GM21576 (cell line): Measurements from ENCODE around the gene SNU13.
"Not testable (repeated sequence)": the region's sequence is repeated elsewhere in the genome, so short reads cannot be mapped to it uniquely, and the experiment has no call there.

Experiments used
- ATAC-seq: cut with Tn5 transposase; IDR thresholded peaks from one replicate; pipeline ENCODE4 v1.9.1; 2021; ENCODE audit warnings: mild to moderate bottlenecking, moderate library complexity; ENCODE audit not compliant: unreplicated experiment

SNU13 gene

DNA sequence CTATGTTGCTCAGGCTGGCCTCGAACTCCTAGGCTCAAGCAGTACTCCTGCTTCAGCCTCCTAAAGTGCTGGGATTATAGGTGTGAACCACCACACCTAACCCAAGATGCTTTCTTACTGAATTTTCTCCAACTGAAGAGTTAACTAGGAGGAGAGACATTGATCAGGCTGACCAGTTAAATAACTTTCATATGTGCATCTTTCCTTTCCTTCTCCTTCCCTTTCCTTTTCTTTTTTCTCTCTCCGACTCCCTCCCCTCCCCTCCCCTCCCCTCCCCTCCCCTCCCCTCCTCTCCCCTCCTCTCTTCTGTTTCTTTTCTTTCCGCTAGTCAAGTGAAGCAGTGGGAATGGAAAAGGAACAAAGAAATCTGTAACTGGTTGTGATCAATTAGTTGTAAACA, 40.9 kb downstream of the SNU13 start:
- no peak for ATAC-seq

GRCh38 chr22:41642331-41643110, 46.1 kb downstream of the SNU13 start:
- no peak for ATAC-seq

DNA sequence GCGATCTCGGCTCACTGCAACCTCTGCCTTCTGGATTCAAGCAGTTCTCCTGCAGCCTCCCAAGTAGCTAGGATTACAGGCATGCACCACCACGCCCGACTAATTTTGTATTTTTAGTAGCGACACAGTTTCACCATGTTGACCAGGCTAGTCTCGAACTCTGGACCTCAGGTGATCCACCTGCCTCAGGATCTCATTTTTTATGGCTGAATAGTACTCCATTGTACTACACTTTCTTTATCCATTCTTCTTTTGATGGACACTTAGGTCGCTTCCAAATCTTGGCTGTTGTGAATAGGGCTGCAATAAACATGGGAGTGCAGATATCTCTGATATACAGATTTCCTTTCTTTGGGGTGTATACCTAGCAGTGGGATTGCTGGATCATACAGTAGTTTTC, 46.8 kb downstream of the SNU13 start:
- no peak for ATAC-seq

DNA sequence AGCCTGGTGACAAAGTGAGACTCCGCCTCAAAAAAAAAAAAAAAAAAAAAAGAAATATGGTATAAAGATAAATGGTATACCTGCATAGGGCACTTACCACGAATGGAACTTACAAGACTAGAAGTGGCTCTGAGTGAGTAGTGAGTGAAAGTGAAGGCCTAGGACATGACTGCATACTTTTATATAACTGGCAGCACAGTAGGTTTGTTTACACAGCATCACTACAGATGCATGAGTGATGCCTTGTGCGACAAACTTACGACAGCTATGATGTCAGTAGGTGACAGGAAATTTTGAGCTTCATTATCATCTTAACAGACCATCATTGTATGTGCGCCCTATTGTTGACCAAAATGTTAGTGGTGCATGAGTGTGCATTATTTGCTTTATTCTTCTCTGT, 49.9 kb downstream of the SNU13 start:
- ATAC-seq = no peak

DNA sequence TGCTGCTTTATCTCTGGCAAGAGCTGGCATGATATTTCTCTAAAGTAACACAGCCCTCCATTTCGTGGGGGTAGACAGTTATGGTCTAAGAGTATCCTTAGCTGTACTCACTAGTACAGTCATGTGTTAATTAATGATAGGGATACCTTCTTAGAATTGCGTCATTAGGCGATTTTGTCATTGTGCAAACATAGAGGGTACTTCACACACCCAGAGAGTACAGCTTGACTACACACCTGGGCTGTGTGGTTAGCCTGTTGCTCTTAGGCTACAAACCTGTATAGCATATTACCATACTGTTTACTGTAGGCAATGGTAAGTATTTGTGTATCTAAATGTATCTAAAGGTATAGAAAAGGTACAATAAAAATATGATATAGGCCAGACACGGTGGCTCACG, 50.5 kb downstream of the SNU13 start:
- no peak for ATAC-seq

GRCh38 chr22:41637623-41638022, 51.0 kb downstream of the SNU13 start:
- not testable (repeated sequence) for ATAC-seq

GRCh38 chr22:41636467-41636866, 52.2 kb downstream of the SNU13 start:
- no peak for ATAC-seq

- ATAC-seq = not testable (repeated sequence)
These were observed 54.1 kb downstream of the SNU13 start for GRCh38 chr22:41634610-41635009.

GRCh38 chr22:41631615-41632014, 57.1 kb downstream of the SNU13 start:
- not testable (repeated sequence) for ATAC-seq

DNA sequence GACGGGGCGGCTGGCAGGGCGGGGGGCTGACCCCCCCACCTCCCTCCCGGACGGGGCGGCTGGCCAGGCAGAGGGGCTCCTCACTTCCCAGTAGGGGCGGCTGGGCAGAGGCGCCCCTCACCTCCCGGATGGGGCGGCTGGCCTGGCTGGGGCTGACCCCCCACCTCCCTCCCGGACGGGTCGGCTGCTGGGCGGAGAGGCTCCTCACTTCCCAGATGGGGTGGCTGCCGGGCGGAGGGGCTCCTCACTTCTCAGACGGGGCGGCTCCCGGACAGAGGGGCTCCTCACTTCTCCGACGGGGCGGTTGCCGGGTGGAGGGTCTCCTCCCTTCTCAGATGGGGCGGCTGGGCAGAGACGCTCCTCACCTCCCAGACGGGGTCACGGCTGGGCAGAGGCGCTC, 57.6 kb downstream of the SNU13 start:
- not testable (repeated sequence) for ATAC-seq

DNA sequence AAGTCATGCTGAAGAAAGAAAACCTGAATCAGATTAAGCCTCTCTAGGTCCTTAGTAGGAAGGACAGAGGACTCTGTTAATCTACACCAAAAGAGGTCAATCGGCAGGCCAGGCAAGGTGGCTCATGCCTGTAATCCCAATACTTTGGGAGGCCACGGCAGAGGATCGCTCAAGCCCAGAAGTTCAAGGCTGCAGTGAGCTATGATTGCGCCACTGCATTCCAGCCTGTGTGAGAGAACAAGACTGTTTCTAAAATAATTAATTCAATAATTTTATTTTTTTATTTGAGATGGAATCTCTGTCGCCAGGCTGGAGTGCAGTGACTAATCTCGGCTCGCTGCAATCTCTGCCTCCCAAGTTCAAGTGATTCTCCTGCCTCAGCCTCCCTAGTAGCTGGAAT, 63.1 kb downstream of the SNU13 start:
- ATAC-seq = no peak
